LNCaP clone FGC (cell line): Measurements from ENCODE around the gene BRIP1.

Experiments
- DNase-seq: peaks from one replicate; pipeline ENCODE4 v3.0.0-alpha.2; 2011; ENCODE audit warnings: low read depth
- H3K4me3 ChIP-seq: 2 replicates; pipeline ENCODE4 v1.5.1; 2011; ENCODE audit warnings: mild to moderate bottlenecking, low read depth, low read length, control low read depth
- CTCF ChIP-seq: IDR thresholded peaks from 2 replicates; pipeline ENCODE4 v1.5.1; 2012; ENCODE audit warnings: mild to moderate bottlenecking; ENCODE audit not compliant: control insufficient read depth, insufficient read depth; ENCODE audit errors: extremely low read depth

The BRIP1 gene

GRCh38 chr17:61862975-61863800 lies at the start of gene BRIP1:
TSS of gene BRIP1 (minus strand) at chr17:61863528. CDS start at chr17:61861539, 1,989 bp downstream.
- no peak for TF ChIP-seq CTCF
- peak; percentile 90 for DNase-seq
- H3K4me3 ChIP-seq: peak within 1 kb of the TSS; percentile 81

- H3K4me3 ChIP-seq: no peak overlapping the region
- no peak for DNase-seq
- no peak for TF ChIP-seq CTCF
Observed at GRCh38 chr17:61908292-61909037, 45.1 kb upstream of the BRIP1 start.

- TF ChIP-seq CTCF: no peak
- no peak for DNase-seq
- H3K4me3 ChIP-seq: no peak overlapping the region
Observed at GRCh38 chr17:61907361-61907760, 44.0 kb upstream of the BRIP1 start.

GRCh38 chr17:61904094-61904710 lies 40.9 kb upstream of the BRIP1 start:
- DNase-seq: no peak
- no peak overlapping the region for H3K4me3 ChIP-seq
- no peak for TF ChIP-seq CTCF

GRCh38 chr17:61903251-61903650 lies 39.9 kb upstream of the BRIP1 start:
- DNase-seq: no peak
- H3K4me3 ChIP-seq: no peak overlapping the region
- no peak for TF ChIP-seq CTCF

GRCh38 chr17:61897548-61898180 lies 34.3 kb upstream of the BRIP1 start:
- no peak for TF ChIP-seq CTCF
- no peak overlapping the region for H3K4me3 ChIP-seq
- no peak for DNase-seq
